MM.1S (cell line): ENCODE measurements around the gene SPACA9.

Experiments
- DNase-seq: peaks from one replicate; pipeline ENCODE4 v3.0.0-alpha.2; 2015
- H2AFZ ChIP-seq: fragments of 300-600 bp; sonication (generic); 2 replicates; pipeline ENCODE4 v1.6.0; 2016; ENCODE audit warnings: antibody characterized with exemption, low read length
- H3F3A ChIP-seq: fragments of 300-600 bp; sonication (generic); 2 replicates; pipeline ENCODE4 v1.6.1; 2016; ENCODE audit warnings: mild to moderate bottlenecking, antibody characterized with exemption, low read length, moderate library complexity, mixed read lengths; ENCODE audit not compliant: insufficient read depth
- H3K27ac ChIP-seq: fragments of 300-600 bp; sonication (generic); 2 replicates; pipeline ENCODE4 v1.5.1; 2016; ENCODE audit warnings: mild to moderate bottlenecking, low read length
- H3K27me3 ChIP-seq: fragments of 300-600 bp; sonication (generic); replicated peaks from 2 replicates; pipeline ENCODE4 v1.6.0; 2016; ENCODE audit warnings: low read length; ENCODE audit not compliant: insufficient read depth
- H3K36me3 ChIP-seq: fragments of 300-600 bp; sonication (generic); replicated peaks from 2 replicates; pipeline ENCODE4 v1.6.1; 2016; ENCODE audit warnings: mild to moderate bottlenecking, low read length, mixed read lengths; ENCODE audit not compliant: insufficient read depth
- H3K4me1 ChIP-seq: fragments of 300-600 bp; sonication (generic); 2 replicates; pipeline ENCODE4 v1.6.1; 2016; ENCODE audit warnings: low read length, mixed read lengths
- H3K4me2 ChIP-seq: fragments of 300-600 bp; sonication (generic); 2 replicates; pipeline ENCODE4 v1.6.0; 2016; ENCODE audit warnings: low read depth, low read length
- H3K4me3 ChIP-seq: fragments of 300-600 bp; sonication (generic); 2 replicates; pipeline ENCODE4 v1.5.1; 2016; ENCODE audit warnings: low read length, mixed read lengths
- H3K79me2 ChIP-seq: fragments of 300-600 bp; sonication (generic); 2 replicates; pipeline ENCODE4 v1.6.1; 2016; ENCODE audit warnings: mixed run types, low read length, mixed read lengths
- H3K9ac ChIP-seq: fragments of 300-600 bp; sonication (generic); 2 replicates; pipeline ENCODE4 v1.6.1; 2016; ENCODE audit warnings: low read length, mixed read lengths
- H3K9me2 ChIP-seq: fragments of 300-600 bp; sonication (generic); replicated peaks from 2 replicates; pipeline ENCODE4 v1.6.1; 2016; ENCODE audit warnings: mild to moderate bottlenecking, low read length, mixed read lengths; ENCODE audit not compliant: insufficient read depth
- H3K9me3 ChIP-seq: fragments of 300-600 bp; sonication (generic); replicated peaks from 2 replicates; pipeline ENCODE4 v1.6.1; 2016; ENCODE audit warnings: mild to moderate bottlenecking, low read length, mixed read lengths; ENCODE audit not compliant: insufficient read depth
- H4K20me1 ChIP-seq: fragments of 300-600 bp; sonication (generic); 2 replicates; pipeline ENCODE4 v1.6.1; 2016; ENCODE audit warnings: mild to moderate bottlenecking, low read length, moderate library complexity, mixed read lengths; ENCODE audit not compliant: insufficient read depth
- CTCF ChIP-seq: fragments of 300-600 bp; sonication (generic); IDR thresholded peaks from 2 replicates; pipeline ENCODE4 v1.5.1; 2016; ENCODE audit warnings: antibody characterized with exemption, low read length, mixed read lengths
- EZH2 ChIP-seq: fragments of 300-600 bp; sonication (generic); optimal IDR thresholded peaks from 2 replicates; pipeline ENCODE3; 2017; ENCODE audit warnings: low read depth, mild to moderate bottlenecking, antibody characterized with exemption, low read length, mixed read lengths
- EZH2phosphoT487 ChIP-seq: fragments of 300-600 bp; sonication (generic); IDR thresholded peaks from 2 replicates; pipeline ENCODE4 v1.6.1; 2018; ENCODE audit warnings: antibody characterized with exemption, low read length

The SPACA9 gene

GRCh38 chr9:132864691-132865090 lies 14.0 kb upstream of the SPACA9 start:
- H3K36me3 ChIP-seq, result no peaks in the 10 kb centered on the region

GRCh38 chr9:132866898-132867297 lies 11.8 kb upstream of the SPACA9 start:
- Histone ChIP-seq H3F3A (no peaks in the 10 kb centered on the region), H3K4me3 (no peak overlapping the region), H3K36me3 (no peaks in the 10 kb centered on the region), H3K4me2 (no peak overlapping the region), H3K27me3 (peaks cover 70% of the 10 kb centered on the region), H3K4me1 (no peaks in the 10 kb centered on the region), H4K20me1 (no peaks in the 10 kb centered on the region), H3K79me2 (no peaks in the 10 kb centered on the region), H2AFZ (no peak overlapping the region), H3K9ac (no peak overlapping the region), H3K9me3 (no peaks in the 10 kb centered on the region), H3K27ac (no peak overlapping the region), H3K9me2 (no peaks in the 10 kb centered on the region)
- DNase-seq, result no peak
- TF ChIP-seq EZH2phosphoT487 (no peak), EZH2 (no peak), CTCF (no peak)

More at GRCh38 chr9:132864691-132865090, 14.0 kb upstream of the SPACA9 start:
- no peak overlapping the region for H3K9ac ChIP-seq
- H4K20me1 ChIP-seq, result no peaks in the 10 kb centered on the region
- H3K9me2 ChIP-seq, result no peaks in the 10 kb centered on the region
- no peaks in the 10 kb centered on the region for H3K79me2 ChIP-seq
- peaks cover 61% of the 10 kb centered on the region for H3K27me3 ChIP-seq
- no peak overlapping the region for H2AFZ ChIP-seq
- TF ChIP-seq CTCF, result no peak
- TF ChIP-seq EZH2phosphoT487, result no peak
- no peak for TF ChIP-seq EZH2
- DNase-seq, result no peak
- H3K4me1 ChIP-seq, result no peaks in the 10 kb centered on the region
- no peak overlapping the region for H3K27ac ChIP-seq
- H3K4me3 ChIP-seq, result no peak overlapping the region
- H3K9me3 ChIP-seq, result no peaks in the 10 kb centered on the region
- no peak overlapping the region for H3K4me2 ChIP-seq
- H3F3A ChIP-seq, result no peaks in the 10 kb centered on the region

- Histone ChIP-seq H3F3A (no peaks in the 10 kb centered on the region), H2AFZ (no peak overlapping the region), H3K27me3 (peaks cover 74% of the 10 kb centered on the region), H3K4me3 (no peak overlapping the region), H3K36me3 (no peaks in the 10 kb centered on the region), H3K4me1 (0 out of 2 replicates have a peak, but pooled peaks cover 6% of the 10 kb centered on the region), H3K9me3 (no peaks in the 10 kb centered on the region), H3K27ac (no peak overlapping the region), H3K9me2 (no peaks in the 10 kb centered on the region), H4K20me1 (no peaks in the 10 kb centered on the region), H3K79me2 (no peaks in the 10 kb centered on the region), H3K9ac (no peak overlapping the region), H3K4me2 (no peak overlapping the region)
- TF ChIP-seq EZH2 (no peak), CTCF (no peak), EZH2phosphoT487 (no peak)
- DNase-seq, result no peak
These were observed 9.4 kb upstream of the SPACA9 start for GRCh38 chr9:132869266-132869665.
